Measurements from ENCODE around the gene RAE1.

DNA sequence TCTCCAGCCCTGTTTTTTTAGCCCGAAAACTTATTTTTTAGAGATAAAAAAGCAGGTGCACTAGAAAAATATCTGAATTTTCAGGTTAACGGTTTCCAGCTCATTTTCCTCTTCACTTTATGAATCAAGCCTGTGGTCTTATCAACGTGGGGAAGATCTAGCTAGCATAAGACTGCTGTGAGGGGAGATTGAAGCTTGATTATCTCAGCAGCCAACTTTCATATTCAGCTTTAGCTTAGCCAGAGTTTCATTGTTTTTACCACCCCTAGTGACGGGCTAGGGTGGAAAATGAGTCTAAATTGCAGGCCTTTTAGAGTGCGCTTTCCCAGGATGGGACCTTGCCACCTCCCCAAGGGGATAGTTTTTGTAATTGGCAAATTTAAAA lies 28.2 kb downstream of the RAE1 start:
- TF ChIP-seq, protein P1, sequence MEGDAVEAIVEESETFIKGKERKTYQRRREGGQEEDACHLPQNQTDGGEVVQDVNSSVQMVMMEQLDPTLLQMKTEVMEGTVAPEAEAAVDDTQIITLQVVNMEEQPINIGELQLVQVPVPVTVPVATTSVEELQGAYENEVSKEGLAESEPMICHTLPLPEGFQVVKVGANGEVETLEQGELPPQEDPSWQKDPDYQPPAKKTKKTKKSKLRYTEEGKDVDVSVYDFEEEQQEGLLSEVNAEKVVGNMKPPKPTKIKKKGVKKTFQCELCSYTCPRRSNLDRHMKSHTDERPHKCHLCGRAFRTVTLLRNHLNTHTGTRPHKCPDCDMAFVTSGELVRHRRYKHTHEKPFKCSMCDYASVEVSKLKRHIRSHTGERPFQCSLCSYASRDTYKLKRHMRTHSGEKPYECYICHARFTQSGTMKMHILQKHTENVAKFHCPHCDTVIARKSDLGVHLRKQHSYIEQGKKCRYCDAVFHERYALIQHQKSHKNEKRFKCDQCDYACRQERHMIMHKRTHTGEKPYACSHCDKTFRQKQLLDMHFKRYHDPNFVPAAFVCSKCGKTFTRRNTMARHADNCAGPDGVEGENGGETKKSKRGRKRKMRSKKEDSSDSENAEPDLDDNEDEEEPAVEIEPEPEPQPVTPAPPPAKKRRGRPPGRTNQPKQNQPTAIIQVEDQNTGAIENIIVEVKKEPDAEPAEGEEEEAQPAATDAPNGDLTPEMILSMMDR (IDR thresholded peaks at IDR 0.05), result no peak
- TF ChIP-seq POLR2A (IDR thresholded peaks at IDR 0.05), result no peak
